GM21619 (cell line): ENCODE results near the gene NOTCH2NLA.
"Not testable (repeated sequence)": the region's sequence is repeated elsewhere in the genome, so short reads cannot be mapped to it uniquely, and the experiment has no call there.

ENCODE experiments used
- ATAC-seq: cut with Tn5 transposase; IDR thresholded peaks from one replicate; pipeline ENCODE4 v1.9.1; 2021; ENCODE audit not compliant: unreplicated experiment

Gene NOTCH2NLA

GRCh38 chr1:146167740-146168139 lies 61.1 kb downstream of the NOTCH2NLA start:
- ATAC-seq: not testable (repeated sequence)

- ATAC-seq: not testable (repeated sequence)
These were observed 61.5 kb downstream of the NOTCH2NLA start for GRCh38 chr1:146167273-146167672.

GRCh38 chr1:146144465-146144864 lies 84.4 kb downstream of the NOTCH2NLA start, which contains the start of gene NBPF10:
Gene NBPF10 (minus strand): TSS chr1:146144804. CDS start chr1:146144769, 35 bp downstream.
- not testable (repeated sequence) for ATAC-seq
